AG20443 (cell line): ENCODE results near the gene DOCK1.
A peak's percentile ranks its signal among the peaks of the same experiment; 100 is the strongest.

ENCODE experiments used
- DNase-seq: peaks from one replicate; pipeline ENCODE4 v3.0.0; 2012; ENCODE audit warnings: low spot score, mixed read lengths

The DOCK1 gene

GRCh38 chr10:127145173-127145572 is 239.9 kb downstream of the DOCK1 start:
- peak; percentile 59 for DNase-seq

GRCh38 chr10:127146661-127147060 is 241.4 kb downstream of the DOCK1 start:
- DNase-seq = no peak

GRCh38 chr10:127148066-127148932 is 243.1 kb downstream of the DOCK1 start:
- DNase-seq = peak; percentile 70

- peak; percentile 73 for DNase-seq
Measured at GRCh38 chr10:127148933-127149220, 243.6 kb downstream of the DOCK1 start.

- DNase-seq = peak; percentile 14
Measured at GRCh38 chr10:127149501-127150081, 244.4 kb downstream of the DOCK1 start.

- peak; percentile 67 for DNase-seq
Measured at GRCh38 chr10:127150136-127150535, 244.9 kb downstream of the DOCK1 start.

GRCh38 chr10:127151541-127151940 is 246.3 kb downstream of the DOCK1 start:
- DNase-seq = no peak

- DNase-seq = no peak
Measured at GRCh38 chr10:127151981-127152699, 246.9 kb downstream of the DOCK1 start.

- DNase-seq = no peak
Measured at GRCh38 chr10:127153181-127153580, 248.0 kb downstream of the DOCK1 start.

GRCh38 chr10:127154831-127155620 is 249.8 kb downstream of the DOCK1 start:
- DNase-seq = peak; percentile 42

- no peak for DNase-seq
Measured at GRCh38 chr10:127157089-127157488, 251.9 kb downstream of the DOCK1 start.

GRCh38 chr10:127157506-127158200 is 252.4 kb downstream of the DOCK1 start:
- DNase-seq = peak; percentile 47

GRCh38 chr10:127158662-127159061 is 253.4 kb downstream of the DOCK1 start:
- DNase-seq = no peak

- no peak for DNase-seq
Measured at GRCh38 chr10:127159648-127160245, 254.5 kb downstream of the DOCK1 start.

GRCh38 chr10:127161482-127161881 is 256.3 kb downstream of the DOCK1 start:
- no peak for DNase-seq

- DNase-seq = no peak
Measured at GRCh38 chr10:127162841-127163240, 257.6 kb downstream of the DOCK1 start.

GRCh38 chr10:127168261-127168660 is 263.0 kb downstream of the DOCK1 start:
- DNase-seq = no peak

- DNase-seq = no peak
Measured at GRCh38 chr10:127174866-127175265, 269.6 kb downstream of the DOCK1 start.

- no peak for DNase-seq
Measured at GRCh38 chr10:127175357-127176110, 270.3 kb downstream of the DOCK1 start.

GRCh38 chr10:127176649-127177048 is 271.4 kb downstream of the DOCK1 start:
- DNase-seq = no peak
